Activated naive CD4-positive, alpha-beta T cell treated with anti-CD3 and anti-CD28 coated beads, Interleukin-2, amount 50 U/mL, for 24 hours (primary cell): ENCODE results near the gene SHC2.

Experiments
- H3K27ac Mint-ChIP-seq: one replicate; pipeline ENCODE4 v1.8.0; 2021; ENCODE audit warnings: mild to moderate bottlenecking, mixed read lengths
- H3K27me3 Mint-ChIP-seq: one replicate; pipeline ENCODE4 v1.8.0; 2021; ENCODE audit warnings: mixed read lengths
- H3K36me3 Mint-ChIP-seq: one replicate; pipeline ENCODE4 v1.8.0; 2021; ENCODE audit warnings: mixed read lengths
- H3K4me1 Mint-ChIP-seq: one replicate; pipeline ENCODE4 v1.8.0; 2021; ENCODE audit warnings: mixed read lengths
- H3K4me3 Mint-ChIP-seq: one replicate; pipeline ENCODE4 v1.8.0; 2021; ENCODE audit warnings: mild to moderate bottlenecking, mixed read lengths
- H3K9me3 Mint-ChIP-seq: one replicate; pipeline ENCODE4 v1.8.0; 2021; ENCODE audit warnings: mixed read lengths

Gene SHC2

GRCh38 chr19:377801-378581 is 82.8 kb downstream of the SHC2 start:
- H3K4me1 Mint-ChIP-seq: peaks cover 9% of the 10 kb centered on the region
- peaks cover 3% of the 10 kb centered on the region for H3K36me3 Mint-ChIP-seq
- peaks cover 7% of the 10 kb centered on the region for H3K27me3 Mint-ChIP-seq
- no peak overlapping the region for H3K27ac Mint-ChIP-seq
- H3K4me3 Mint-ChIP-seq: no peak overlapping the region
- no peaks in the 10 kb centered on the region for H3K9me3 Mint-ChIP-seq

DNA sequence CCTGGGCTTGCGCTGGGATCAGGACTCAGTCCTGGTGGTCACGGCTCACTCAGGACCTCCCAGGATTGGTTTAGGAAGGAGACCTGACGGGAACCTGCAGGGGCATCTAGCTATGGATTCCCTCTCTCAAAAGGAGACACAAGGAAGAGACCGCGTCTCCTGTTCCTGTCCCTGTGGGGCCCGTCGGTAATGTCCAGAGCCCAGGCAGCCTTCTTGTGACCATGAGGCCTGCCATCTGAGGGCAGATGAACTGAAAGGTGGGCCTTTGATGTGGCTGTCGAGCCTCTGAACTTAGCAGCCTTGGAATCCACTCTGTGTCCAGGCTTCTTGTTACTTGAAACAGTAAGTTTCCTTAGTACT is 84.7 kb downstream of the SHC2 start:
- Mint-ChIP-seq H3K27me3 (peaks cover 6% of the 10 kb centered on the region), H3K27ac (no peak overlapping the region), H3K36me3 (no peaks in the 10 kb centered on the region), H3K4me1 (no peaks in the 10 kb centered on the region), H3K4me3 (no peak overlapping the region), H3K9me3 (no peaks in the 10 kb centered on the region)

DNA sequence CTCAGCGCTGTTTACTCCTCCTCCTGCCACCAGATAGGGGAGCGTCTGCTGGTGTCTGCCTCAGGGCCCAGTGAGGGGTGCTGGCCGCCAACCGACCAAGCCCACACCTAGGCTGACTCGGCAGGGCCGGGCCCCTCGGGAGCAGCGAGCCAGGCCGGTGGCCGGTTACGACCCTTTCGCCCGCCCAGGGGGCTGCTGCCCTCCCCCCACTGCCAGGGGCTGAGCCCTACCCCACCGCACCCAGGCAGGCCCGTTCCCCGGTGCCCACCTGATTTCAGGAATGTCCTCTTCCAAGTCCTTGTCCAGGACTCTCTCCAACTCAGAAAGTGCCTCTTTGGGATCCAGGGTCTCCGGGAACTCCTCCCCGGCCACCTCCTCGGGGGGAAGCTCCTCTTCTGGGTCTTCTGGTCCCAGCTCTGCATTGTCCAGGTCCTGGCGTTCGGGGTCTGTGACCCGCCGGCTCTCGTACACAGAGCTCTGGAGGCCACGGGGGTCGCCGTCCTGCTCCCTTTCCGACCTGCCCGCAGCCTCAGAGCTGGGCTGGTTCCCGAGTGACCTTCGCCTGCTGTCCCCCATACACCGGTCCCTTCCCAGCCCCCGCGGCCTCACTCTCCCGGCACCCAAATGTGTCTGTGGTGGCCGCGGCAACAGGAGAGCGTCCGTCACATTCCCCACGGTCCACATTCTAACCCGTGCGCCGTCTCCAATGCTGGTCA is 85.3 kb downstream of the SHC2 start:
- Mint-ChIP-seq H3K27ac (no peak overlapping the region), H3K27me3 (peaks cover 6% of the 10 kb centered on the region), H3K9me3 (no peaks in the 10 kb centered on the region), H3K36me3 (no peaks in the 10 kb centered on the region), H3K4me3 (no peak overlapping the region), H3K4me1 (no peaks in the 10 kb centered on the region)

GRCh38 chr19:374886-375235 is 86.0 kb downstream of the SHC2 start:
- Mint-ChIP-seq H3K36me3 (no peaks in the 10 kb centered on the region), H3K27me3 (peaks cover 6% of the 10 kb centered on the region), H3K4me1 (no peaks in the 10 kb centered on the region), H3K9me3 (no peaks in the 10 kb centered on the region), H3K27ac (no peak overlapping the region), H3K4me3 (no peak overlapping the region)

GRCh38 chr19:374183-374885 is 86.5 kb downstream of the SHC2 start:
- no peaks in the 10 kb centered on the region for H3K36me3 Mint-ChIP-seq
- H3K4me3 Mint-ChIP-seq: no peak overlapping the region
- no peaks in the 10 kb centered on the region for H3K4me1 Mint-ChIP-seq
- no peak overlapping the region for H3K27ac Mint-ChIP-seq
- H3K27me3 Mint-ChIP-seq: peaks cover 9% of the 10 kb centered on the region
- no peaks in the 10 kb centered on the region for H3K9me3 Mint-ChIP-seq

DNA sequence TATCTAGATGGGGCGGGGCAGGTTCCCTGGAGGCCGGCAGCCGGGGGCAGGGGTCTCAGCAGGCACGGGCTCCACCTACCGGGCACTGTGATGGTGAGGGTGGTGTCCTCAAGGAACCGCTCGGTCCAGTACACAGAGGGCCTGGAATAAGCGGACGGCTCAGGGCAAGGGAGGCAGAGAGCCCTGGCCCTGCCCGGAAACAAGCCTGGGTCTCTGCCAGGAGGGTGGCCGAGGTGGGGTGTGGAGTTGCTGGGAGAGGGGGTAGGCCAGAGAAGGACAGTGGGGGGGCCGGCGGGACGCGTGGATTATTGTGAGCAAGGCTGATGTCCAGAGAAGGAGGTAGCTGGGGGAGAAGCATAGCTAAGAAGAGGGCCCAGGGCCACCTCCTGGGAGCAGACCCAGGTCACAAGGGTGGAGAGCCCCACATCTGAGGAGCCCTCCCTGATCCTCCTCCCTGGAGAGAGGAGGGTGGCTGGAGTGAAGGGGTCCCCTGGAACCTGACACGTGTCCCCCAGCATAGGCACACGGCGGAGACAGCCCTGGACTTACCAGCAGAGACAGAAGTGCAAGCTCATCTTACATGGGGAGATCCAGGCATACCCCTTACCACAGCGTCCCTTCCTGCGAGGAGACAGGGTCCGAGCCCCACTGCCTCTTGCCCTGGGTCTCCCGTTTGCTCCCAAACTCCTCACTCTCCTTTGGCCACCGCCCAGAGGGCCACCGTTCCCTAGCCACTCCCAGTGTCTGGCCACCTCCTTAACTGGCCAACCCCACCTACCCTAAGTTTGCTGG is 87.2 kb downstream of the SHC2 start:
- Mint-ChIP-seq H3K36me3 (no peaks in the 10 kb centered on the region), H3K4me3 (no peak overlapping the region), H3K9me3 (no peaks in the 10 kb centered on the region), H3K27me3 (peaks cover 9% of the 10 kb centered on the region), H3K4me1 (no peaks in the 10 kb centered on the region), H3K27ac (no peak overlapping the region)

DNA sequence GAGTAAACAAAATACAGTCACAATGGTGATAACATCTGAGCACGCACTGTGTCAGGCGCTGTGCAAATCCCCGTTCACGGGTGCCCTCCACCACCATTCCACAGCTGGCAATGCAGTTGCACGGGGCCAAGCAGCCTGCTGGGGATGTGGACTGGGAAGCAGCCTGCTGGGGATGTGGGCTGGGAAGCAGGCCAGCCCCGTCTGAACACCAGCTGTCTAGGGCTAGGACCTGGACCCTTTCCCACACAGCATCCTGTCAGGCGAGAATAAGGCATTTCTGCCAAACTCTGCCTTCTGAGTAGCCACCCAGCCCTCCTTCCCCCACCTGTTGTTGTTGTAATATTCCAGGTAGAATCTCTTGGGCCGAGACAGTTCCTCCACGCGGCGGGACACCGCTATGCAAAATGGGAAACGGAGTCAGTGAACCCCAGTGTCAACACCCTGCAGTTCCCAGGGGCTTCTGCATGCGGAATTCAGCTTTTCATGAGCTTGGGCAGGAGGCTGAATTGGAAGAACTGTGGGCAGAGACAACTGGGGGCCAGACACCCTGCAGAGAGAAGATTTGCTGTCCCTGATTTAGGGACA is 88.4 kb downstream of the SHC2 start:
- H3K27ac Mint-ChIP-seq: no peak overlapping the region
- peaks cover 8% of the 10 kb centered on the region for H3K27me3 Mint-ChIP-seq
- no peaks in the 10 kb centered on the region for H3K36me3 Mint-ChIP-seq
- H3K9me3 Mint-ChIP-seq: no peaks in the 10 kb centered on the region
- H3K4me1 Mint-ChIP-seq: no peaks in the 10 kb centered on the region
- H3K4me3 Mint-ChIP-seq: no peak overlapping the region

DNA sequence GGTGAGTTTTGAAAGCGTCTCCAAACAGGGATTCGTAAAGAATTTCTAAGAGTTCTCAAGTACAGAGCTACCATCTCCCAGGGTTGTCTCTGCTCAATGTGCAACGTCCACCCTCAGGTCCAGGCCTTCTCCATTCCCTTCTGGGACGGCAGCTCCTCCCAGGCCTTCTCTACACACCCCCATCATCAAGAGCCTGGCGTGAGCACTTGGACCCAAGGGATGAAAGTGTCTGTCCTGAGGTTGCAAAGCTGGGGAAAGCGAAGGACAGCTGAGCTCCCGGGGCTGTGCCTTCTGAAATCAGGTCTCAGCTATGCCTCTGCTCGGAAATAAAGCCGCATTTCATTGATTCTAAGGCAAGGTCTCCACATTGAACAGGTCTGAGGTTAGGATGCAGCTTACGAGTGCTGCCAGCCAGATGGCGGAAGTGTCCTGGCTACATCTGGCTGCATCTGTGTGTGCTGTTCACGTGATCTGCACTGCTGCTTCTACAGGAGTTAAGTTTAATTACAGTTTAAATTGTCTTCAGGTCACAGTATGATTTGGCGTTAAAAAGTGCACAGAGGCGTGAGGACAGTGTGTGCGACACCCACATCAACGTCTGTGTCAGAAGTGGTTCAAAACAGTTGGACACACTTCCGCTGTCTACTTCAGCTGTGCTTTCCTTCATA is 89.2 kb downstream of the SHC2 start:
- Mint-ChIP-seq H3K9me3 (no peaks in the 10 kb centered on the region), H3K4me3 (no peak overlapping the region), H3K36me3 (no peaks in the 10 kb centered on the region), H3K4me1 (no peaks in the 10 kb centered on the region), H3K27me3 (peaks cover 8% of the 10 kb centered on the region), H3K27ac (no peak overlapping the region)

DNA sequence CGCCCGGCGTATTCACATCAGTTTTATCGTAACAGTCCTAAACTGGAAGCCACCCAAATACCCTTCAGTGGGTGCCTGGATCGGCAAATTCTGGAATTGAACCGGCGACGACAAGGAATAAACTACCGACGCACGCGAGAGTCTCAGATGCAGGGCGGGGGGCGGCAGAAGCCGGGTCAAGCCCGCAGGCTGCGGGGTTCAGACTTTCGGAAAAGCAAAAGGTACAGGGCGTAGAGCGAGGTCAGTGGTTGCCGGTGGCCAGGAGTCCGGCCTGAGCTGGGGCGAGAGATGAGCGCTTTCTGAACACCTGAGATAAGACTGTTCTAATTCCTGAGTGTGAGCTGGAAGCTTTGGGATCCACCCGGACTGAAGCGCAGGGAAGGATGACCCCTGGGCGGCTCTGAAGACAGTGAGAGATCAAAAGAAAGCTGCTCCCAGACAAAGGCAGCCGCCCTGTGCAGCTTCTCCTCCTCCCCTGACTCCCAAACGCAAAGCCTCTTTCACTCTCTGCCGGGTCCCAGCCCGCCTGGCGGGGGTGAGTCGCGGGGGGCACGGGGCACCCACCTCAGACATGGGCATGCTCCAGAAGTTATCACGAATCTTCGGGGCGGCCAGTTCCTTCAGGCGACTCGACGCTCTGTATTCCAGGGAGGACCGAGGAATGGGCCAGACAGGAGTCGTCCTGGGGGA is 90.0 kb downstream of the SHC2 start:
- Mint-ChIP-seq H3K36me3 (no peaks in the 10 kb centered on the region), H3K27ac (no peak overlapping the region), H3K9me3 (no peaks in the 10 kb centered on the region), H3K4me3 (no peak overlapping the region), H3K27me3 (peaks cover 7% of the 10 kb centered on the region), H3K4me1 (no peaks in the 10 kb centered on the region)

GRCh38 chr19:369876-370275 is 91.0 kb downstream of the SHC2 start:
- no peak overlapping the region for H3K27ac Mint-ChIP-seq
- H3K36me3 Mint-ChIP-seq: no peaks in the 10 kb centered on the region
- peaks cover 8% of the 10 kb centered on the region for H3K27me3 Mint-ChIP-seq
- no peak overlapping the region for H3K4me3 Mint-ChIP-seq
- H3K9me3 Mint-ChIP-seq: no peaks in the 10 kb centered on the region
- no peaks in the 10 kb centered on the region for H3K4me1 Mint-ChIP-seq

- Mint-ChIP-seq H3K27ac (no peak overlapping the region), H3K27me3 (peaks cover 8% of the 10 kb centered on the region)
These were observed 91.6 kb downstream of the SHC2 start for GRCh38 chr19:369256-369655.

GRCh38 chr19:368630-369024 is 92.2 kb downstream of the SHC2 start:
- Mint-ChIP-seq H3K36me3 (no peaks in the 10 kb centered on the region), H3K4me1 (no peaks in the 10 kb centered on the region), H3K4me3 (no peak overlapping the region), H3K27ac (no peak overlapping the region), H3K9me3 (no peaks in the 10 kb centered on the region), H3K27me3 (peaks cover 8% of the 10 kb centered on the region)

More at GRCh38 chr19:369256-369655, 91.6 kb downstream of the SHC2 start:
- Mint-ChIP-seq H3K4me3 (no peak overlapping the region), H3K36me3 (no peaks in the 10 kb centered on the region), H3K9me3 (no peaks in the 10 kb centered on the region), H3K4me1 (no peaks in the 10 kb centered on the region)

DNA sequence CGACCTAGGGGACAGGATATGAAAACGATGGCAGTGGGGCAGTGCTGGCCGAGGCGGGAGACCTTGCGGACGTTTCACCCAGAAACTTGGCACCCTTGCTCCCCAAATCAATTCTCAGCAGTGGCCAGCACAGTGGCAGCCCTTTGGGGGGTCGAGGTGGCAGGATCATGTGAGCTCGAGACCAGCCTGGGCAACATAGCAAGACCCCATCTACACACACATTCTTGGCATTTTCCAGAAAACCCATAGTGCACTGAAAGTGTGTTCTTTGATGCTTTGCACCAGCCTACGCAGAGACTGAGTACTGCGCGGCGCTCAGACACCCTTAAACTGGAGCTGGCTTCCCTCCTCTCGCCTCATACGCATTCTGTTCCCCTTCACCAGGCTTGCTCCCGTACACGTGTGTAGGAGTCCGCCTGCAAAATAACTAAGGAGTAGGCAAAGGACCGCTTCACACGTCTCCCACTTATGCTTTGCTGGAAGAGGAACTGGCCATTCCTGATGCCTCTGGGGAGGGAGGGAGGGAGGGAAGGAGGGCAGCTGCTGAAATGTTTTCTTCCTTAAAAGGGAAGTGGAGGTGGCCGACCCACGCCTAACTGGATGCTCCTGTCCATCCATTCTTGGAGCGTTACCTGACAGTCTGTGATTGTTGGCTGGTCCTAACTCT is 92.7 kb downstream of the SHC2 start:
- H3K9me3 Mint-ChIP-seq: no peaks in the 10 kb centered on the region
- no peak overlapping the region for H3K4me3 Mint-ChIP-seq
- H3K27me3 Mint-ChIP-seq: peaks cover 8% of the 10 kb centered on the region
- H3K27ac Mint-ChIP-seq: no peak overlapping the region
- no peaks in the 10 kb centered on the region for H3K36me3 Mint-ChIP-seq
- no peaks in the 10 kb centered on the region for H3K4me1 Mint-ChIP-seq

- Mint-ChIP-seq H3K4me1 (no peaks in the 10 kb centered on the region), H3K36me3 (no peaks in the 10 kb centered on the region), H3K27ac (no peak overlapping the region), H3K9me3 (no peaks in the 10 kb centered on the region), H3K4me3 (no peak overlapping the region), H3K27me3 (peaks cover 10% of the 10 kb centered on the region)
These were observed 93.3 kb downstream of the SHC2 start for GRCh38 chr19:367561-367960.
